Loucy (cell line): ENCODE results near the gene KCNH8.

ENCODE experiments used
- H2AFZ ChIP-seq: fragments of 200-600 bp; sonication (generic); 2 replicates; pipeline ENCODE4 v1.6.0; 2016; ENCODE audit warnings: antibody characterized with exemption, mild to moderate bottlenecking, low read length, moderate library complexity
- H3F3A ChIP-seq: fragments of 200-600 bp; 2 replicates; pipeline ENCODE4 v1.6.0; 2016; ENCODE audit warnings: antibody characterized with exemption, low read depth, mild to moderate bottlenecking
- H3K27me3 ChIP-seq: fragments of 200-600 bp; sonication (generic); 2 replicates; pipeline ENCODE4 v1.6.1; 2014; ENCODE audit warnings: low read length, mild to moderate bottlenecking; ENCODE audit not compliant: insufficient read depth, poor library complexity, severe bottlenecking
- H3K36me3 ChIP-seq: fragments of 200-600 bp; sonication (generic); 2 replicates; pipeline ENCODE4 v1.6.1; 2016; ENCODE audit warnings: low read length; ENCODE audit not compliant: insufficient read depth
- H3K4me1 ChIP-seq: fragments of 200-600 bp; sonication (generic); 2 replicates; pipeline ENCODE4 v1.5.1; 2014; ENCODE audit warnings: low read length, mild to moderate bottlenecking; ENCODE audit not compliant: insufficient read depth, poor library complexity, severe bottlenecking
- H3K4me2 ChIP-seq: fragments of 200-600 bp; sonication (generic); 2 replicates; pipeline ENCODE4 v1.6.0; 2014; ENCODE audit warnings: antibody characterized with exemption, low read length, low read depth, mild to moderate bottlenecking; ENCODE audit not compliant: poor library complexity, severe bottlenecking
- H3K4me3 ChIP-seq: fragments of 200-600 bp; sonication (generic); 2 replicates; pipeline ENCODE4 v1.5.1; 2014; ENCODE audit warnings: low read length, mild to moderate bottlenecking, mixed read lengths; ENCODE audit not compliant: poor library complexity, severe bottlenecking
- H3K79me2 ChIP-seq: fragments of 200-600 bp; sonication (generic); 2 replicates; pipeline ENCODE4 v1.6.1; 2014; ENCODE audit warnings: low read length; ENCODE audit not compliant: insufficient read depth
- H3K9ac ChIP-seq: fragments of 200-600 bp; sonication (generic); 2 replicates; pipeline ENCODE4 v1.6.0; 2014; ENCODE audit warnings: mild to moderate bottlenecking, low read depth, low read length, moderate library complexity; ENCODE audit not compliant: poor library complexity, severe bottlenecking
- H3K9me2 ChIP-seq: fragments of 200-600 bp; sonication (generic); replicated peaks from 2 replicates; pipeline ENCODE4 v1.6.1; 2016; ENCODE audit warnings: low read depth, low read length, mixed read lengths
- H3K9me3 ChIP-seq: fragments of 200-600 bp; sonication (generic); 2 replicates; pipeline ENCODE4 v1.6.1; 2014; ENCODE audit warnings: mild to moderate bottlenecking, antibody characterized with exemption, low read length, low read depth; ENCODE audit not compliant: insufficient read depth
- H4K20me1 ChIP-seq: fragments of 200-600 bp; sonication (generic); 2 replicates; pipeline ENCODE4 v1.6.0; 2014; ENCODE audit warnings: antibody characterized with exemption, low read length, mild to moderate bottlenecking; ENCODE audit not compliant: insufficient read depth, poor library complexity, severe bottlenecking
- EZH2phosphoT487 ChIP-seq: fragments of 200-600 bp; IDR thresholded peaks from 2 replicates; pipeline ENCODE4 v1.6.1; 2018; ENCODE audit warnings: antibody characterized with exemption, mild to moderate bottlenecking, moderate library complexity, borderline replicate concordance
- TF ChIP-seq, protein P1 (sequence below): fragments of 200-600 bp; sonication (generic); conservative IDR thresholded peaks from 2 replicates; pipeline ENCODE4 v1.5.1; 2014; ENCODE audit warnings: mild to moderate bottlenecking, antibody characterized with exemption, low read length

The KCNH8 gene

DNA sequence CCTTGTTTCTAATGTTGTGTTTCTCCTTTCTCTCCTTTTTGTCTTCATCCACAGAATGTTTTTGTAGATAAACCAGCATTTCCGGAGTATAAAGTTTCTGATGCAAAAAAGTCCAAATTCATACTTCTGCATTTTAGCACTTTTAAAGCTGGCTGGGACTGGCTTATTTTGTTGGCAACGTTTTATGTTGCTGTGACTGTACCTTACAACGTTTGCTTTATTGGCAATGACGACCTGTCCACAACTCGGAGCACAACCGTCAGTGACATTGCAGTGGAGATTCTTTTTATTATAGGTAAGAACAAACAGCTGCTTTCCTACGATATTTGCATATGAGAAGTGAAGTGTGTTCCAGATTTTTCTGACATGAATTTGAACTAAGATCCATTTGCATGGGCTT is 199.4 kb downstream of the KCNH8 start:
- H3K4me1 ChIP-seq: peaks cover 4% of the 10 kb centered on the region
- H2AFZ ChIP-seq: no peak overlapping the region
- no peak overlapping the region for H3K4me3 ChIP-seq
- no peaks in the 10 kb centered on the region for H3K9me2 ChIP-seq
- H3K9ac ChIP-seq: no peak overlapping the region
- H3K79me2 ChIP-seq: no peaks in the 10 kb centered on the region
- H4K20me1 ChIP-seq: no peaks in the 10 kb centered on the region
- H3K27me3 ChIP-seq: no peaks in the 10 kb centered on the region
- H3K4me2 ChIP-seq: no peak overlapping the region
- H3F3A ChIP-seq: no peaks in the 10 kb centered on the region
- H3K36me3 ChIP-seq: no peaks in the 10 kb centered on the region
- no peaks in the 10 kb centered on the region for H3K9me3 ChIP-seq
- no peak for TF ChIP-seq EZH2phosphoT487
- TF ChIP-seq, protein P1, sequence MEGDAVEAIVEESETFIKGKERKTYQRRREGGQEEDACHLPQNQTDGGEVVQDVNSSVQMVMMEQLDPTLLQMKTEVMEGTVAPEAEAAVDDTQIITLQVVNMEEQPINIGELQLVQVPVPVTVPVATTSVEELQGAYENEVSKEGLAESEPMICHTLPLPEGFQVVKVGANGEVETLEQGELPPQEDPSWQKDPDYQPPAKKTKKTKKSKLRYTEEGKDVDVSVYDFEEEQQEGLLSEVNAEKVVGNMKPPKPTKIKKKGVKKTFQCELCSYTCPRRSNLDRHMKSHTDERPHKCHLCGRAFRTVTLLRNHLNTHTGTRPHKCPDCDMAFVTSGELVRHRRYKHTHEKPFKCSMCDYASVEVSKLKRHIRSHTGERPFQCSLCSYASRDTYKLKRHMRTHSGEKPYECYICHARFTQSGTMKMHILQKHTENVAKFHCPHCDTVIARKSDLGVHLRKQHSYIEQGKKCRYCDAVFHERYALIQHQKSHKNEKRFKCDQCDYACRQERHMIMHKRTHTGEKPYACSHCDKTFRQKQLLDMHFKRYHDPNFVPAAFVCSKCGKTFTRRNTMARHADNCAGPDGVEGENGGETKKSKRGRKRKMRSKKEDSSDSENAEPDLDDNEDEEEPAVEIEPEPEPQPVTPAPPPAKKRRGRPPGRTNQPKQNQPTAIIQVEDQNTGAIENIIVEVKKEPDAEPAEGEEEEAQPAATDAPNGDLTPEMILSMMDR: no peak

DNA sequence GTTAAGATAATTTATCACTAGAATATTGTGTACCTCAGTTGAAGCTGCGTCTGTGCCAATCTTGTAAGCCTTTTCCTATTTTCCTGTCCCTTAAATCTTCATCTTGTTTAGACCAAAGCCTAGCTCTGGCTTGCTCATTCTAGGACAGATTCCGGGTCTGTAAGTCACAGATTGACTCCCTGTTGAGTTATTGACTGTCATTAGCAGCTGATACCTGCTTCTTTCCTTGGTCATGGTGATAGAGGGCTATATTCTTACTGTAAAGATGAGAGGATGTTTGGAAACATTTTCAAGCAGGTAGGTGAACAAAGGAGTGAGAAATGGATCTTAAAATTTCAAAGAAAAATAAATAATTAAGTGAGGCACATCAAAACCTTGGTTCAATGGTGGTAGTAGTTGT is 200.2 kb downstream of the KCNH8 start:
- Histone ChIP-seq H3K4me3 (no peak overlapping the region), H3K9me2 (no peaks in the 10 kb centered on the region), H3K36me3 (no peaks in the 10 kb centered on the region), H3K79me2 (no peaks in the 10 kb centered on the region), H3F3A (no peaks in the 10 kb centered on the region), H3K4me2 (no peak overlapping the region), H3K27me3 (no peaks in the 10 kb centered on the region), H3K4me1 (peaks cover 4% of the 10 kb centered on the region), H3K9ac (no peak overlapping the region), H3K9me3 (no peaks in the 10 kb centered on the region), H2AFZ (no peak overlapping the region), H4K20me1 (no peaks in the 10 kb centered on the region)
- TF ChIP-seq, protein P1: no peak
- no peak for TF ChIP-seq EZH2phosphoT487

DNA sequence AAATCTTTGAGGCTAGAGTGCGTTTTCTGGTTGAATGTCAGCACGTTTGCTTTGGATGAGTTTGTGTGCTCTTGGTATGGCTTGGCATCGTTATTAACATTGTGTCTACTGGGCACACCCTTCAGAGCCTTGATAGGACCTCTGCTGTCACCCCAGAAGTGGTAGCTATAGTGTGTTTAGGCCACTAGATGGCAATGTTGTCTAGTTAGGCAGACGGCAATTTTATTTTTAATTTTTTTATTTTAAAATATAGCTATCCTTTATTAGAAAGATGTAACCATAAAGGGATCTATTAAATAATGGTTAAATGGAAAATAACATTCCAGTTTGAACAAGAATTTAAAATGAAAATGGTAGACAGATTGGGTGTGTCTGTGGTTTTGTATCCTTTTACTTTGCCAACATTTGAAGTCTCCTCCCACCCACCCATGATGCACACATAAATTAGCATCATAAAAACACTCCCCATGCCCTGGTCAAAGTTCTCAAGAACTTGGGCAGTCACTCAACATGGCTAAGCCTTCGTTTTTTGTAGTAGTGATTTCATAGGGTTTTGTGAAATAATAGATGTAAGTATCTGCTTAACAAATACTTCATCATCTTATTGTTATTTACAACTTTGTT is 200.7 kb downstream of the KCNH8 start:
- H3K4me1 ChIP-seq: peaks cover 4% of the 10 kb centered on the region
- H3K9ac ChIP-seq: no peak overlapping the region
- H3K36me3 ChIP-seq: no peaks in the 10 kb centered on the region
- TF ChIP-seq, protein P1: peak; percentile 67
- TF ChIP-seq EZH2phosphoT487: no peak
- H3K4me2 ChIP-seq: peak overlapping the region; percentile 28
- peak overlapping the region; percentile 46 for H3K4me3 ChIP-seq
- H2AFZ ChIP-seq: no peak overlapping the region
- no peaks in the 10 kb centered on the region for H4K20me1 ChIP-seq
- no peaks in the 10 kb centered on the region for H3K27me3 ChIP-seq
- H3K9me3 ChIP-seq: no peaks in the 10 kb centered on the region
- no peaks in the 10 kb centered on the region for H3K9me2 ChIP-seq
- H3F3A ChIP-seq: no peaks in the 10 kb centered on the region
- no peaks in the 10 kb centered on the region for H3K79me2 ChIP-seq
